HG03354 (cell line): ENCODE data around the gene PLEKHA8.

Source experiments
- ATAC-seq: cut with Tn5 transposase; IDR thresholded peaks from one replicate; pipeline ENCODE4 v1.9.1; 2021; ENCODE audit warnings: mild to moderate bottlenecking; ENCODE audit not compliant: unreplicated experiment, poor library complexity, severe bottlenecking

PLEKHA8 gene

GRCh38 chr7:30020535-30020934, 7.7 kb upstream of the PLEKHA8 start:
- ATAC-seq, result no peak

GRCh38 chr7:30022991-30023390, 5.2 kb upstream of the PLEKHA8 start:
- no peak for ATAC-seq

GRCh38 chr7:30023524-30023923, 4.7 kb upstream of the PLEKHA8 start:
- ATAC-seq, result no peak

- ATAC-seq, result peak; percentile 81
These were observed 1.8 kb upstream of the PLEKHA8 start, which contains the start of gene FKBP14 for GRCh38 chr7:30026229-30027064. Gene FKBP14, minus strand, starts transcription at chr7:30026702. Its CDS starts 194 bp downstream, at chr7:30026508.

- peak; percentile 38 for ATAC-seq
These were observed 1.2 kb upstream of the PLEKHA8 start for GRCh38 chr7:30027065-30027456.

- peak; percentile 2 for ATAC-seq
These were observed 434 bp upstream of the PLEKHA8 start for GRCh38 chr7:30027740-30028215.

- peak; percentile 22 for ATAC-seq
These were observed 780 bp downstream of the PLEKHA8 start for GRCh38 chr7:30028749-30029635.

- no peak for ATAC-seq
These were observed 1.5 kb downstream of the PLEKHA8 start for GRCh38 chr7:30029696-30030095.

- no peak for ATAC-seq
These were observed 4.3 kb downstream of the PLEKHA8 start for GRCh38 chr7:30032310-30033125.

GRCh38 chr7:30034501-30034900, 6.3 kb downstream of the PLEKHA8 start:
- ATAC-seq, result no peak

- ATAC-seq, result no peak
These were observed 8.0 kb downstream of the PLEKHA8 start for GRCh38 chr7:30036220-30036619.

- no peak for ATAC-seq
These were observed 10.2 kb downstream of the PLEKHA8 start for GRCh38 chr7:30038196-30038980.

GRCh38 chr7:30040938-30041337, 12.7 kb downstream of the PLEKHA8 start:
- no peak for ATAC-seq

- no peak for ATAC-seq
These were observed 13.5 kb downstream of the PLEKHA8 start for GRCh38 chr7:30041526-30042269.

GRCh38 chr7:30046127-30046770, 18.0 kb downstream of the PLEKHA8 start:
- ATAC-seq, result no peak

- no peak for ATAC-seq
These were observed 18.9 kb downstream of the PLEKHA8 start for GRCh38 chr7:30047124-30047523.

GRCh38 chr7:30048582-30048981, 20.4 kb downstream of the PLEKHA8 start:
- ATAC-seq, result no peak

- no peak for ATAC-seq
These were observed 21.0 kb downstream of the PLEKHA8 start for GRCh38 chr7:30049173-30049572.
